OCI-LY1 (cell line): ENCODE measurements around the gene MICOS13.

ENCODE experiments used
- CTCF ChIP-seq: fragments of 200-600 bp; sonication (generic), shearing (Covaris generic); IDR thresholded peaks from 2 replicates; pipeline ENCODE4 v1.5.1; 2017; ENCODE audit warnings: mild to moderate bottlenecking, antibody characterized with exemption, low read length, moderate library complexity, mixed read lengths
- EZH2 ChIP-seq: fragments of 200-600 bp; sonication (generic), shearing (Covaris generic); IDR thresholded peaks from 2 replicates; pipeline ENCODE4 v1.8.0; 2017; ENCODE audit warnings: borderline replicate concordance, mixed run types, mild to moderate bottlenecking, antibody characterized with exemption, low read length, moderate library complexity, mixed read lengths

- no peak for TF ChIP-seq EZH2
- TF ChIP-seq CTCF, result no peak
These were observed 44.9 kb downstream of the MICOS13 start for GRCh38 chr19:5635427-5635826.
